Measurements from ENCODE around the gene CDK6.
A peak's percentile ranks its signal among the peaks of the same experiment; 100 is the strongest.

The CDK6 gene

DNA sequence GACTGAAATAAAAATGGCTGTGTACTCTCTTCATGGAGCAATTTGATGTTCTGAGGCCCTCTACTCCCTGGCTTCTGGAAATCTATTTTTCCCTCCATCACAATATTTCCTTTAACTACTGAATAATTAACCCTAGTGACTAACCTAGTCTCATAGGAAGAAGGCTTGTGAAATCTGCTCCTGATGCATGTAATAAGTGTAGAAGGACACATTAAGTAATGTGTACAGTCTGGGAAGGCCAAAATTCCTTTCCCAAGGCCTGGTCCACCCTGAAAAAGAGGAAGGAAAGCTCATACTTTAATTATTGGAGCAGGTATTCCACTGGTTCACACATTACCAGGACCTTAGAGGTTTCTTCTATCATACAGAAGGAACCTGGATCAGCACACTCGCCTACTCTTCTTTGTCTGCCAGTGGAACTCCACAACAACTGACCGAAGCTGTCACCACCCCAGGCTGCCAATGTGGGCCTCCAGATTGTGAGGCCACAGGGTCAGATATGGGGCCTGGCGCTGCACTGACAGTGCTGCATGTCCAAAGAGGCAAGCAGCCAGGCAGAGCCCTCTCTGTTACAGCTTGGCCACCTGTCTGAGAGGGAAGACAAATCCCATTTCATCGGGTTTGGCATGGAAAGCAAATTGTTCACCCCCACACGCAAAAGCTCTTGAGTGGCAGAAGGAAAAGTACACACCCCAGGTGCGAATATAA is 191.8 kb downstream of the CDK6 start:
- no peak for DNase-seq (ENCODE audit: low read depth)

GRCh38 chr7:92643821-92644220 is 192.6 kb downstream of the CDK6 start:
- DNase-seq (ENCODE audit: low read depth) = no peak

GRCh38 chr7:92641921-92642511 is 194.4 kb downstream of the CDK6 start:
- DNase-seq (ENCODE audit: low read depth) = no peak

- no peak for DNase-seq (ENCODE audit: low read depth)
Measured at GRCh38 chr7:92639966-92640365, 196.4 kb downstream of the CDK6 start.

DNA sequence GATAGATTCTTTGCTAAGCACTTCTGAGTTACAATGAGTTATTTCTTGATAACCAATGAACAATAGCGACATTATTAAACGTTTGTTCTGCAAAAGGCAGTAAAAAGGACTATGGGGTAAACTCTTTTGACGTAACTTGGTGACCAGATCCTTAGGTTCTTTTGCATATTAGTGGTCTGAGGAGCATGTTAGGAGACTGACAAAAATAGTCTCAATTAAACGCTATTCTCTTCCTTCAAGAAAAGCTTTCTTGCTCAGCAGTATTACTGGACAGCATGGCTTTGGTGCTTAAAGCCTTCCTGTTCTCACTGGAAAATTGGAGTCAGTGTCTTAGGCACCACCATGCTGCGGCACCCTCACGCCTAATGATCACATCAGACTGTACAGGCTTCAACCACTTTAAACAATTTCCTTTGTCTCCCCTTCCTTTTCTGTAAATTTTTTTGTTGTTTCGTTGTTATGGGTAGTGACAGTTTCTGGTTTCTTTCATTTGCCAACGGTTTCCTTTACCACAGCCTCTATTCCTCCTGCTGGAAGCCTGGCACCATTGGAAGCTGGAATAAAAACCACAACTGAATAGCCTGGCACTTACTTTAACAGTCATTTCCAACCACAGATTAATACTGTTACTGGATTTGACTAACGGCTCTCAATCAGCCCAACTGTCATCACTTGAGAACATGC is 197.0 kb downstream of the CDK6 start:
- DNase-seq (ENCODE audit: low read depth) = no peak

DNA sequence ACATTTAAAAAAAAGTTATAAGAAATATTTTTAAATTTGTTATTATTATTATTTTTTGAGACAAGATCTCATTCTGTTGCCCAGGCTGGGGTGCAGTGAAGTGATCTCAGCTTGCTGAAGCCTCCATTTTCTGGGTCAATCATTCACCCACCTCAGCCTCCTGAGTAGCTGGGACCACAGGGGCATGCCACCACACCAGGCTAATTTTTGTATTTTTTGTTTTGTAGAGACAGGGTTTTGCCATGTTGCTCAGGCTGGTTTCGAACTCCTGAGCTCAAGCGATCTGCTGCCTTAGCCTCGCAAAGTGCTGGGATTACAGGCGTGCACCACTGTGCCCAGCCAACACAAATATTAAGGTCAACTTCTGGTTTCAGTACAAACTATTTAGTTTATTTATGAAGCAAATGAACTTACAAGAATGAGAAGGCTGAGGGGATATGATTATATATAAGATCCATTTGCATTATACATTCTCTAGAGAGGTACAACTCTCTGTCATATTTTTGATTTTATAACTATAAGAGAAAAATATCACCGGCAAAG is 200.3 kb downstream of the CDK6 start:
- no peak for DNase-seq (ENCODE audit: low read depth)

DNA sequence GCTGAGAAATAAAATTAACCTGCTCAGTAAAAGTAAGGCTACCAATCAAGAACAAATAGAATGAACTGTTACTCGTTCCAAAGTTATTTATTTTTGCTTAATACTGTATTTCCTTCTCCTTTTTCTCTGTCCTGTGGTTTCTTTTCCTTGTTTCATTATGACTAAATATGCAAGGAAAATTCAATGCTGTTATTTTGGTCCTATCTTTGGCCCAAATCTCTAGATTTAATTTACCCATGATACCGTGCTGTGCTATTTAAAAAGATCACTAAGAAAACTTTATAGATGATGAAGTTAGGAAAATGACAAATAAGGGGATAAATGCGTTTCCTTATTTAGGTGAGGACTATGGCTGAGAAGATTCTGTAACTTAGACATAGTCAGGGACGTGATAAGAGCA is 200.8 kb downstream of the CDK6 start:
- DNase-seq (ENCODE audit: low read depth) = no peak

- peak; percentile 36 for DNase-seq (ENCODE audit: low read depth)
Measured at GRCh38 chr7:92634924-92635519, 201.4 kb downstream of the CDK6 start.

- DNase-seq (ENCODE audit: low read depth) = no peak
Measured at GRCh38 chr7:92634205-92634604, 202.2 kb downstream of the CDK6 start.

DNA sequence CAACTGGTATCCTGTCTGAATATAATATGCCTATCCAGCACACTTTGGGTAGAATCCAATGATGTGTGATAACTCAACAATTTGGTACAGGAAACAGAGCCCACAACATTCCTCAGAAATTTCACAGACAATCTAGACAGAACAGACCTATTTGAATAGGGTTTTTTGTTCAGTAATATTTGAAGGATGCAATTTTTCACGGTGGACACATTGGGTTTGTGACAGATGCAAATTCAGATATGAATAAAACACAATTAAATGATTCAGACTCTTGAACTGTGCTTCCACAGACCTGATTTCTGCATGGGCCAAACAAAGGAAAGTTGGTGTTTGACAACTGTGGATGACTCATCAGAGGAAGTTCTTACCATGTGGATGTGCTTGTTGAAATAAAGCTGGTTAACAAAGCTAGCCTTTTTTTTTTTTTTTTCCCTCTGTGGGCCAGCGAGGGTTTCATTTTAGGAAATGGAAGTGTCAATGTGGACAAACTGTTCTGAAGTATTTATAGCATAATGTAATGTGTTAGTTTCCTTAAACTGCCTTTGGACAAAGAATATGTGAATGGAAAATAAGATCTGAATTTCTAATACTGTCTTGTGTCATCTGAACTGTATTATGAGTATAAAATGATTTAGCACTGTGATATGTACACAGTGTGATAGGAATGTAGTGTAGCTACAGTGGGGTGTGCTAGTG is 203.0 kb downstream of the CDK6 start:
- DNase-seq (ENCODE audit: low read depth) = peak; percentile 86

DNA sequence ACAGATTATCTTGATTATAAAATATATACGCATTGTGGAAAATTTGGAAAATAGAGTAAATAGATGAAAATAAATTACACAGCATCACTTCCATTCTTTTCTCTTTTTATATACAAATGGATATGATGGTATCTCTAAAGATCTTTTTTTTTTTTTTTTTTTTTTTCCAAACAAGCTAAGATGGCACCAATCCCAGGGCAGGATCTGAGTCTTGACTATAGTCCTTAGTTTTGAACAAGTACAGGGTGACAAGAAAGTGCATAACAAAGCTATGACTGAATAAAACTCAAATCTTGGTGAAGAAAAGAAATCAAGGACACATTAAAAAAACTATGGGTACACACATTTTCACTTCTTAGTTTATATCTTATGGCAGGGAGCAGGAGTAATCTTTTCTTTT is 203.6 kb downstream of the CDK6 start:
- DNase-seq (ENCODE audit: low read depth) = no peak

GRCh38 chr7:92631850-92632487 is 204.4 kb downstream of the CDK6 start:
- no peak for DNase-seq (ENCODE audit: low read depth)

GRCh38 chr7:92631067-92631849 is 205.1 kb downstream of the CDK6 start:
- DNase-seq (ENCODE audit: low read depth) = no peak

GRCh38 chr7:92629779-92630178 is 206.6 kb downstream of the CDK6 start:
- DNase-seq (ENCODE audit: low read depth) = no peak

DNA sequence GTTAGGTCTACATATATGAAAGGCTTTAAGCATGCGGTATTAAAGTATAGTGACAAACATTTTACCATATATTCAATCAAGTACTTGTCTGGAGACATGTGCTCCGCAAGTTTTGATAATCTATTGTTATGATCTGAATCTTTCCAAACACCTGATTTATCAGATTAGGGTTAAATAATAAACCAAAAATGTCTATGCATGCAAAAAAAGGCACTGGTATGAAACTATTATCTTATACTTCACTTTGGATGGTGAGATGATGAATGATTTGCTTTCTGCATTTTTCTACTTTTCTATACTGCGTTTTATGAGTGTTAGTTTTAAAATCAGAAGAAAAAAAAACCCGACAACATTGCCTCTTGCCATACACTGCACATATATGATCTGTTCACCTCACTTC is 208.4 kb downstream of the CDK6 start:
- no peak for DNase-seq (ENCODE audit: low read depth)

DNA sequence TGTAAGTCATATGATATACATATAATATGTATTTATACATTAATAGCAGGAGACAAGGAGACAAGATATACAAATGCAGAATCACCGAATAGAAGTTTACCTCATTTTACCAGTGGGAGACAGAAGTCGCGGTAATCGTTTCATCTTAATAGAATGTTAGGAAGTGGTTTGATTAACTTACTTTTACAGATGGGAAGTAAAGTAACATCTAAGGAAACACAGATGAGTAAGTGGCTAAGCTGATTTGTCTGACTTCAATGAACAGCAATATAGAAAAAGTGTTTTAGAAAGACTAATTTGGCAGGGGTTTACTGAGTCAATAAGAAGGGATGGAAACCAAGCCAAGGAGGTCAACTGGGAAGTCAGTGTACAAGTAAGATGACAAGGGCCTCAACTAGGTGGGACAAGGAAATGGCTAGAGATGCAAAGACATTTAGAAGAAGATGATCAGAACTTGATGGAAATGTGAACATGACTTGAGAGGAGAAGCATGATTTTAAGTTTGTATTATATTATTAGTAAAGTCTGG is 210.0 kb downstream of the CDK6 start:
- DNase-seq (ENCODE audit: low read depth) = no peak

DNA sequence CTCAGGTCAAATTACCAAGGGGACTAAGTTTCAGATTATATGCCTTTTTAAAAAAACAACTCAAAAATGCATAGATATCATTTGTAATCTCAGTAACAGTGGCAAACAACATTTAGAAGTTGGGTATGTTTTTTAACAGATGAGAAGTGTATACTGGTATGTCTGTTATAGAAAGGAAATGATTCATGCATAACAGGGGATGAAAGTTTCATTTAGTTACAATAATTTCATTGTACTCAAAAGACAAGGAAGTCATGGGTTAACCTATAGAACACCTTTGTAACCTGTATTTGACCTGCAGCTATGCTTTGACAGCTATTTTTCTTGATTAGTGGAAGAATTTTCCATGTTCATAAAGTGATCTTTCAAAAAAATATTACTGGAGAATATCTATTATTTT is 210.8 kb downstream of the CDK6 start:
- no peak for DNase-seq (ENCODE audit: low read depth)

GRCh38 chr7:92624298-92624996 is 211.9 kb downstream of the CDK6 start:
- no peak for DNase-seq (ENCODE audit: low read depth)

DNA sequence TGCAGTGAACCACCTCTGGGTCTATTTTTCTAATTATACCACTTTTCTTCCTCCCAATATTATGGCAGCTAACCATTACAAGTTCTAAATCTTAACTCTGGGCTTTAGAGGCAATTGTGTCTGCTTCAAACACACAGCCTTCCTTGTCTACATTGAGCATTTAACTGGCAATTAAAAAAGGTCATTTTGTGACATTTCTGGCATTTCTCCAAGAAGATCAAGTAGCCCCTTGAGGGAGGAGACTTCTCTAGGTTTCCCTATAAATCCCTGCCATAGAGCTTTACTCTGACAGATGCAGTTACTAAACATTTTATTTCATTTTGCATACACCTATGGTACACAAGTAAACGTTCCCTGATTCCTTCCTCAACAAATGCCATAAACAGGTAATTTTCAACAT is 212.8 kb downstream of the CDK6 start:
- DNase-seq (ENCODE audit: low read depth) = no peak

DNA sequence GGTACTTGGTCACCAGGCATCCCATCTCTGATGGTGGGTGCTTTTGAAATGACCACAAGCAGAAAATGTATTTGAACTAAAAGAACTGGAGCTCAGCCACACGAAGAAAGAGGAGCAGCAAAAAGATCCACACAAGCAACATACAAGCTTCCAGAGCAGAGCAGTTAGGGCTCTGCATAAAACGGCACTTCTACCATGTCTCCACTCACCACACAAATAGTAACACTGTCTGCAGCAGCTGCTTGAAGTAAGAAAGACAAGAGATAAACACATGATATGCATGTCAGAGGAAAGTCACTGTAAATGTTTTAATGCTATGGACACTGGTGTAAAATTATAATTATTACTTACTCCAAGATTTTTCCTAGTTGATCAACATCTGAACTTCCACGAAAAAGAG is 213.7 kb downstream of the CDK6 start:
- DNase-seq (ENCODE audit: low read depth) = no peak
